ENCODE data around the gene UQCRC1.

The UQCRC1 gene

DNA sequence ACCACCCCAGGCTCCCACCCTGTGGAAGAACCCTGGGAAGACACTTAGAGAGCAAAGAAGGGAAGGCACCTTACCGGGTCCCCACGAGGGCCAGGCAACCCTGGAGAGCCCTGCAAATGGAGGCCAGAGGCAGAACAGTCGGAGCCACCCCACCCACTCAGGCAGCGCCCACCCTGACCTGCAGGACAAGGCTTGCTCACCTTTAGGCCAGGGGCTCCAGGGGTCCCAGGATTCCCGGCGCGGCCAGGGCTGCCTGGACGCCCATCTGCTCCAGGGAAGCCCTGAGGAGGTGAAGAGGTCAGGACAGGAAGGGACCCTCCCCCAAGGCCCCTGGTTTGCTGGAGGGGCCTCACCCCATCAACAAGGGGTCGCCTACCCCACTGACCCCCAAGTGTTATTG, 24.6 kb downstream of the UQCRC1 start:
- Histone ChIP-seq H3K4me1 (ENCODE audit: control insufficient read depth, low read depth, low read length) (no peaks in the 10 kb centered on the region), H3K79me1 (ENCODE audit: low read length) (no peaks in the 10 kb centered on the region), H3K27ac (ENCODE audit: low read depth, low read length) (no peak overlapping the region), H4K8ac (ENCODE audit: low read depth, low read length) (no peak overlapping the region), H4K5ac (ENCODE audit: low read length) (no peak overlapping the region), H3K4ac (ENCODE audit: low read depth, low read length) (no peak overlapping the region), H2AK5ac (ENCODE audit: low read length) (no peak overlapping the region), H2BK5ac (ENCODE audit: low read length) (no peak overlapping the region), H3K4me3 (ENCODE audit: low read length) (no peak overlapping the region), H3K27me3 (ENCODE audit: insufficient read depth, low read length, poor library complexity) (no peaks in the 10 kb centered on the region), H3K18ac (ENCODE audit: low read length) (no peak overlapping the region), H3K4me2 (ENCODE audit: low read length) (no peak overlapping the region), H3K36me3 (ENCODE audit: control insufficient read depth, insufficient read depth, low read length) (no peaks in the 10 kb centered on the region), H3K23ac (ENCODE audit: low read length) (no peak overlapping the region), H3K9ac (ENCODE audit: low read length) (no peak overlapping the region), H3K56ac (ENCODE audit: low read length) (no peak overlapping the region), H2BK120ac (ENCODE audit: low read depth, low read length) (no peak overlapping the region), H2BK15ac (replicated peaks; ENCODE audit: low read depth) (no peak overlapping the region), H3K79me2 (ENCODE audit: control insufficient read depth, insufficient read depth, low read length) (no peaks in the 10 kb centered on the region)
- no CpG with 5 or more reads among the region's 9 CpGs for WGBS (ENCODE audit: extremely low coverage, insufficient coverage, low lambda C conversion rate)
- DNase-seq, result no peak

GRCh38 chr3:48581621-48582481, 27.6 kb downstream of the UQCRC1 start:
- DNase-seq, result no peak
- Histone ChIP-seq H3K36me3 (ENCODE audit: control insufficient read depth, insufficient read depth, low read length) (peaks cover 5% of the 10 kb centered on the region), H3K4ac (ENCODE audit: low read depth, low read length) (no peak overlapping the region), H2BK15ac (replicated peaks; ENCODE audit: low read depth) (no peak overlapping the region), H3K4me1 (ENCODE audit: control insufficient read depth, low read depth, low read length) (no peaks in the 10 kb centered on the region), H3K4me3 (ENCODE audit: low read length) (no peak overlapping the region), H2AK5ac (ENCODE audit: low read length) (no peak overlapping the region), H2BK120ac (ENCODE audit: low read depth, low read length) (no peak overlapping the region), H4K5ac (ENCODE audit: low read length) (no peak overlapping the region), H3K56ac (ENCODE audit: low read length) (no peak overlapping the region), H3K18ac (ENCODE audit: low read length) (no peak overlapping the region), H3K27me3 (ENCODE audit: insufficient read depth, low read length, poor library complexity) (no peaks in the 10 kb centered on the region), H3K4me2 (ENCODE audit: low read length) (no peak overlapping the region), H3K79me2 (ENCODE audit: control insufficient read depth, insufficient read depth, low read length) (no peaks in the 10 kb centered on the region), H3K79me1 (ENCODE audit: low read length) (no peaks in the 10 kb centered on the region), H3K23ac (ENCODE audit: low read length) (no peak overlapping the region), H4K8ac (ENCODE audit: low read depth, low read length) (no peak overlapping the region), H3K9ac (ENCODE audit: low read length) (no peak overlapping the region), H2BK5ac (ENCODE audit: low read length) (no peak overlapping the region), H3K27ac (ENCODE audit: low read depth, low read length) (no peak overlapping the region)
- WGBS (ENCODE audit: extremely low coverage, insufficient coverage, low lambda C conversion rate), result no CpG with 5 or more reads among the region's 14 CpGs

GRCh38 chr3:48576647-48577046, 32.8 kb downstream of the UQCRC1 start:
- Histone ChIP-seq H3K9ac (ENCODE audit: low read length) (no peak overlapping the region), H3K4ac (ENCODE audit: low read depth, low read length) (no peak overlapping the region), H2BK15ac (replicated peaks; ENCODE audit: low read depth) (no peak overlapping the region), H3K79me2 (ENCODE audit: control insufficient read depth, insufficient read depth, low read length) (no peaks in the 10 kb centered on the region), H2BK5ac (ENCODE audit: low read length) (no peak overlapping the region), H2BK120ac (ENCODE audit: low read depth, low read length) (no peak overlapping the region), H3K36me3 (ENCODE audit: control insufficient read depth, insufficient read depth, low read length) (peaks cover 5% of the 10 kb centered on the region), H3K79me1 (ENCODE audit: low read length) (no peaks in the 10 kb centered on the region), H3K4me1 (ENCODE audit: control insufficient read depth, low read depth, low read length) (no peaks in the 10 kb centered on the region), H3K27ac (ENCODE audit: low read depth, low read length) (no peak overlapping the region), H4K8ac (ENCODE audit: low read depth, low read length) (no peak overlapping the region), H3K4me2 (ENCODE audit: low read length) (no peak overlapping the region), H4K5ac (ENCODE audit: low read length) (no peak overlapping the region), H3K4me3 (ENCODE audit: low read length) (no peak overlapping the region), H3K27me3 (ENCODE audit: insufficient read depth, low read length, poor library complexity) (no peaks in the 10 kb centered on the region), H2AK5ac (ENCODE audit: low read length) (no peak overlapping the region), H3K23ac (ENCODE audit: low read length) (no peak overlapping the region), H3K56ac (ENCODE audit: low read length) (no peak overlapping the region), H3K18ac (ENCODE audit: low read length) (no peak overlapping the region)
- WGBS (ENCODE audit: extremely low coverage, insufficient coverage, low lambda C conversion rate), result no CpG with 5 or more reads among the region's 4 CpGs
- DNase-seq, result no peak

DNA sequence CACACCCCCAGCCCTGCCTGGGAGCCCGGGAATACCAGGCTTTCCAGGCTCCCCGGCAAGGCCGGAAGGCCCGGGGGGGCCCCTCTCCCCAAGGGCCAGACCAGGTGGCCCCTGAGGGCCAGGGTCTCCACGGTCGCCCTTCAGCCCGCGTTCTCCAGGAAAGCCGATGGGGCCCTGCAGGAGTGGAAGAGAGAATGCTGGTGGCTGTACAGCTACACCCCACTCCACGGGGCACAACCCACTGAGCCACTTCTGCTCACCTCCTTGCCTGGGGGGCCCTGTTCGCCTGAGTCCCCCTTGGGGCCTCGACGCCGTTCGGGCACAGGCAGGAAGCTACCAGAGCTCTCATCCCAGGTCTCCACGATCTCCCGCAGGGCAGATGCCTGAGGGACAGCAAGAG, 34.1 kb downstream of the UQCRC1 start:
- Histone ChIP-seq H3K4me3 (ENCODE audit: low read length) (no peak overlapping the region), H3K4me2 (ENCODE audit: low read length) (no peak overlapping the region), H3K4me1 (ENCODE audit: control insufficient read depth, low read depth, low read length) (no peaks in the 10 kb centered on the region), H3K18ac (ENCODE audit: low read length) (no peak overlapping the region), H3K23ac (ENCODE audit: low read length) (no peak overlapping the region), H3K27ac (ENCODE audit: low read depth, low read length) (no peak overlapping the region), H2AK5ac (ENCODE audit: low read length) (no peak overlapping the region), H3K27me3 (ENCODE audit: insufficient read depth, low read length, poor library complexity) (no peaks in the 10 kb centered on the region), H3K4ac (ENCODE audit: low read depth, low read length) (no peak overlapping the region), H4K5ac (ENCODE audit: low read length) (no peak overlapping the region), H3K36me3 (ENCODE audit: control insufficient read depth, insufficient read depth, low read length) (peaks cover 5% of the 10 kb centered on the region), H2BK120ac (ENCODE audit: low read depth, low read length) (no peak overlapping the region), H2BK15ac (replicated peaks; ENCODE audit: low read depth) (no peak overlapping the region), H3K9ac (ENCODE audit: low read length) (no peak overlapping the region), H4K8ac (ENCODE audit: low read depth, low read length) (no peak overlapping the region), H3K56ac (ENCODE audit: low read length) (no peak overlapping the region), H2BK5ac (ENCODE audit: low read length) (no peak overlapping the region), H3K79me2 (ENCODE audit: control insufficient read depth, insufficient read depth, low read length) (no peaks in the 10 kb centered on the region), H3K79me1 (ENCODE audit: low read length) (no peaks in the 10 kb centered on the region)
- WGBS (ENCODE audit: extremely low coverage, insufficient coverage, low lambda C conversion rate), result no CpG with 5 or more reads among the region's 17 CpGs
- DNase-seq, result no peak

DNA sequence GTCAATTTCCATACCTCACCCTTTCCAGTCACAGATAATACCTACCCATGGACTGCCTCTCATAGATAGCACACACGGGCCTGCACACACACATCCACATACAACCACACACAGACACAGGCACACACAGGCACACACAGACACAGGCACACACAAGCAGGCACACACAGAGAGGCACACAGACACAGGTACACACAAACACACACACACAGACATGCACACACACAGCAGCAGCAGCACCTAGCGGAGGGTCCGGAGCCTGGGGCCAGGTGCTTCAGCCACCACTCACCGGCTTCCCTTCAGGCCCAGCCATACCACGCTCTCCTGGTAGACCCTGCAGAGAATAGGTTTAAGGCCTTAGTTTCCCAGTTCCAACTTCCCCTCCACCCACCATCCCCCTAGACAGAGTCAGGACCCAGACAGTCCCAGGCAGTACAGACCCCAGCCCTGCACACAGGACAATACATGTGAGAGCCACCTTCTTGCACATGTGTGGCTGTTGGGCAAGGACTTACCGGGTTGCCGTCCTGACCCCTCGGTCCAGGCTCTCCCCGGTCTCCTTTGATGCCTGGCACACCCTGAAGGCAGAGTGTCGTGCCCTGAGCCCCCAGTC, 35.4 kb downstream of the UQCRC1 start:
- H2BK15ac ChIP-seq (replicated peaks; ENCODE audit: low read depth), result no peak overlapping the region
- H3K27ac ChIP-seq (ENCODE audit: low read depth, low read length), result no peak overlapping the region
- H3K23ac ChIP-seq (ENCODE audit: low read length), result no peak overlapping the region
- no peak overlapping the region for H3K18ac ChIP-seq (ENCODE audit: low read length)
- H3K4me2 ChIP-seq (ENCODE audit: low read length), result no peak overlapping the region
- H4K8ac ChIP-seq (ENCODE audit: low read depth, low read length), result no peak overlapping the region
- no peak overlapping the region for H3K56ac ChIP-seq (ENCODE audit: low read length)
- no peaks in the 10 kb centered on the region for H3K4me1 ChIP-seq (ENCODE audit: control insufficient read depth, low read depth, low read length)
- H3K79me1 ChIP-seq (ENCODE audit: low read length), result no peaks in the 10 kb centered on the region
- H3K36me3 ChIP-seq (ENCODE audit: control insufficient read depth, insufficient read depth, low read length), result peaks cover 5% of the 10 kb centered on the region
- H3K4ac ChIP-seq (ENCODE audit: low read depth, low read length), result no peak overlapping the region
- WGBS (ENCODE audit: extremely low coverage, insufficient coverage, low lambda C conversion rate), result no CpG with 5 or more reads among the region's 10 CpGs
- no peak overlapping the region for H2AK5ac ChIP-seq (ENCODE audit: low read length)
- H3K79me2 ChIP-seq (ENCODE audit: control insufficient read depth, insufficient read depth, low read length), result no peaks in the 10 kb centered on the region
- no peak overlapping the region for H3K9ac ChIP-seq (ENCODE audit: low read length)
- no peak for DNase-seq
- no peaks in the 10 kb centered on the region for H3K27me3 ChIP-seq (ENCODE audit: insufficient read depth, low read length, poor library complexity)
- no peak overlapping the region for H4K5ac ChIP-seq (ENCODE audit: low read length)
- H2BK5ac ChIP-seq (ENCODE audit: low read length), result no peak overlapping the region
- H3K4me3 ChIP-seq (ENCODE audit: low read length), result no peak overlapping the region
- no peak overlapping the region for H2BK120ac ChIP-seq (ENCODE audit: low read depth, low read length)

Measured in mesendoderm (in vitro differentiated cells).